CD1c-positive myeloid dendritic cell (primary cell): ENCODE measurements around the gene RSF1.

Source experiments
- DNase-seq: peaks from one replicate; pipeline ENCODE4 v3.0.0-alpha.2; 2016; ENCODE audit errors: extremely low spot score

The RSF1 gene

DNA sequence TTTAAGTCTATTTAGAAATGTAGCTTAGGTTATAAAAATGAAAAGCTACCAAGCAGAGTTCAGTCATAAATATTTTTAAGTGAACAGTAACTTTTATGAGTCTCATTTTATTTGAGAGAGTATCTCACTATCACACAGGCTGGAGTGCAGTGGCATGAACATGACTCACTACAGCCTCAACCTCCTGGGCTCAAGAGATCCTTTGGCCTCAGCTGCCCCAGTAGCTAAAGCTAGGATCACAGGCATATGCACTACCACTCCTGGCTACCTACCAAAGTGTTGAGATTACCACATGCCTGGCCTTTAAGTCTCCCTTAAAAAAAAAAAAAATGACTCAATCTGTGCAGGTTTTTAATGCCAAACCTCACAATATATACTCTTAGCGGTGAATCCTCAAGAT lies 148.3 kb downstream of the RSF1 start:
- no peak for DNase-seq

DNA sequence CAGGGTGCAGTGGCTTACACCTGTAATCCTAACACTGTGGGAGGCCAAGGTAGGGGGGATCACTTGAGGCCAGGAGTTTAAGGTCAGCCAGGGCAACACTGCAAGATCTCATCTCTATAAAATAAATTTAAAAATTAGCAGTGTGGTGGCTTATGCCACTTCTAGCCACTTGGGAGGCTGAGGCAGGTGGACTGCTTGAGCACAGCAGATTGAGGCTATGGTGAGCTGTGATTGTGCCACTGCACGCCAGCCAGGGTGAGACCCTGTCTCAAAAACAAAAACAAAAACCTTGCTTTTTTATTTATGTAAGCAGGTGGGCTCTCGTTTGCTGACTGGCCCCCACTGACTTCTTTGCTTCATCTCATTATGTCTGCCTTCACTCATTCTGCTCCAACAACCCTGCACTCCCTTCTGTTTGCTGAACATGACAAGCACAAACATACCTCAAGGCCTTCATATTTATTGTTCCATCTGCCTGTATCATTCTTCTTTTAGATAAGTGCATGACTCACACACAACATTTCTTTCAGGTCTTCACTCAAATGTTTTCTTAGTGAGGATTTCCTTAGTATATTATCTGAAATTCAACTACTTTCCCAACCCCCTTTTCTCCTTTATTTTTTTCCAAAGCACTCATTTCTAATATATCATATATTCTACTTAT lies 150.5 kb downstream of the RSF1 start:
- DNase-seq, result no peak

DNA sequence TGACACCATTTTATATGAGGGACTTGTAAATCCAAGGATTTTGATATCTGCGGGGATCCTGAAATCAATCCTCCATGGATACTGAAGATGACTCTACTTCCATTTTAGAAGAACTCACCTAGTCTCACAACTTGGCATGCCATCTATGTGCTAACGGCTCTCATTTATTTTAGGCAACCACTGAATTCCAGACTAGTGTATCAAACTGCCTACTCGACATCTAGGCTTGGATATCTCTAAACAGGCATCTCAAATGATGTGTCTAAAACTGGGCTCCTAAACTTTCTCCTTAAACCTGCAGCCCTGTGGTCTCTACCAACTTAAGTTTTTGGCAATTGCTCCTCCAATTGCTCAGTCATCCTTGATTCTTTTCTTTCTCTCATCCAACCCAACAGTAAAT lies 151.8 kb downstream of the RSF1 start:
- no peak for DNase-seq

DNA sequence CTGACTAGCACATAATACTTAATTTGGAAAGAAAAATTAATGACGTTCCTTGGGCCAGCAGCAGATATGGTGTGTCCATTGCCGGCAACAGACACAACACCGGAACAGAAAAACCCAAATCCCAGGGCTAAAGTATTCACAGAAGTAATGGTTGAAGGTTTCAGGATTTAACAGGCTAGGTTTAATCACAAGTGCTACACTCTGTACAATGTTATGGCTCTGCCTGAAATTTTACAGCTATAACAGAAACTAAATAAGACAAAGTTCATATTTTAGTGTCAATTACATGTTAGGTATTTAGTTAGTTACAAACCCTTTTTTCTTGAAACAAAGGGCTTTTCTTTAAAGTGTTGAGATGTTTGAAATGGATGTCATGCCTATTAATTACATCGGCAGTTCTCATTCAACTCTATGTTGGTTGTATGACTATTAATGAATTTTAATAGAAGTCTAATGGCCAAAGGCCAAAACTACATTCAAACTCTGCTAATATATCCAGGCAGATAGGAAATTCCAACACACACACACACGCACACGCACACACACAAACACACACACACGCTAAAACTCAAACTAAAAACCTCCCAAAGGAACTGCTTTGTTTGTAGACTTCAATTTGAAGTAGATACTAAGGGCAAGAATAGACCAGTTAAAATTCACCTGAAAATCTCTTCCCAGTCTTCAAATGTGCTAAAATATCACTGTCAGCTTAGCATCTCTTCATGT lies 155.1 kb downstream of the RSF1 start:
- DNase-seq, result no peak

DNA sequence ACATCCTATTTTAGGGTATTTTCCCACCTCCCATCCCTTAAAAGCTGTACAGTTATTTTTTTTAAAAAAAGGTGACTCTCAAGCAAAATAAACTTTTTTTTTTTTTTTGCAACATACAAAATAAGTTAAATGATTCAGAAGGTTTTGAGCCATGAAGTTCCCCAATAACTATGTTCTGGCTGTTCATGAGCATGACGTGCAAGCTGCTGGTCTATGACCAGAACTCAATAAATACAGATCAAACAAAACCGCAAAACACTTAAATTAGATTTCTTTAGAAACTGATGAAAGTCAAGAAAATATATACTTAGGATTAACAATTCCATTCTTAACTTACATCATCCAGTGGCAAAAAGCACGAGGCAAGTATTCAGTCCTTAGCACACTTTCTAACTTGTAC lies 158.9 kb downstream of the RSF1 start:
- no peak for DNase-seq

DNA sequence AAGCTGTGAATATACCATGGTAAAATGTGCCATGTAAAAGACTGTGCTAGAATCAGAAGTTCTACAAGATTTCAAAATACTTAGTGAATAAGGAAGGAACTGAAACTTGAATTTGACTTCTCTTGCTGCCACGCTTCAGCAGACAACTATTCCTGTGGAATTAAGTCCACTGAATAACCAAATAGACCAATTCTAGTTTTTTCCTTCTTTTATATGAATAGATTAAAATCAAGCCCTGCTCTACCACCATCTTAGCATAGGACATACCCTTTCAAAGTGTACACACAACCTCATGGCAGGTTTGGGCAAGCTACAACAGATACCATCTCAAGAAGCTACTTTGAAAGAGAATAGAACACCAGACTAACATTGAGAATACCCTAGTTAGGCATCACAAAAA lies 159.6 kb downstream of the RSF1 start:
- peak; percentile 44 for DNase-seq

DNA sequence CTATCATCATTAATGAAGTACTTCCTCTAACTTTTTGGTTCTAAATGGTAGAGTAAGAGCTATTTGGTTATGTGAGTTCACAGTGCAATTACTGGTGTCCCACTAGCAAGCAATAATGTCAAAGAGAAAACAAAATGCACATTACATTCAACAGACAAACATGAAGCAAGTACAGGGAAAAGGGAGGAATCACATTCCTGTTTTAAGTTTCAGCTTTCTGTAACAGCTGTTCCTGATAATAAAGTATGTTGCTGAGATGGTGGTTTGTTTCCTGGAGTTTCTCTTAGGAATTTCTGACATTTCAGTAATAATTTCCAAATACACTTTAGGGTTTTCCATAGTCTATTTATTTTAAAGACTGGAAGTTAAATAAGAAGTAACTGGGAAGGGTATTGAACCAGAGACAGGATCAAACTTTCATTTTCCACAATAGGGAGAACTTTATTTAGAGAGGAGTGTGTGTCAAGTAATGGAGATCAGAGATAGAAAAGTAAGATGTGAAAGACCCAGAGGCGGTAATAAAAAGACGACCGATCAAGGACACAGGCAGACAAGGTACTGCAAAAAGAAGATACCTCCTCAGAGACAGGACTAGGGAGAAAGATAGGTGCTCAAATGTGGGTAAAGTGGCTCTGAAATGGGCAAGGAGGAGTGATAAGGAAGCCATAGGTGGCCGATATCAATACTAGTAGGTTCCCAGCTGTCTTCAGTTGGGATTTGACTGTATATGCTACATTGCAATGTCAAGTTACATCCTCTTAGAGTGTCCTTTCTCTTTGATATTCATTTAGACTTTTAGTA lies 162.1 kb downstream of the RSF1 start:
- DNase-seq, result no peak

DNA sequence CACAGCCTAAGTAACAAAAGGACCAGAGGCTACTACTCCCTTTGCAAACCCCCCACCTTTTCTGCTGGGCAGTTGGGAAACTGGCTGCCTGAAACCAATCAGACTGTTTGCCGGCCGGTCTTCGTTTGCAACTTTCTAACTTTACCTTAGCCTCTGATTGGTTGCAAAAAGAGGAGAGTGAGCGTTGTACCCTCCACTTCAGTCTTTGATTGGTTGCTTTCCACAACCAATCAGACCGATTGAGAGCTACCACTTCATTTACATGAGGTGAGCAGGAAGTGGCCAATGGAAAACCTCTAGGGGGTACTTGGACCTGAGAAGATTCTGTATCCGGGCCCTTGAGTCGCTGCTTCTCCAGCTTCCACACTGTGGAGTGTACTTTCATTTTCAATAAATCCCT lies 164.2 kb downstream of the RSF1 start:
- no peak for DNase-seq

DNA sequence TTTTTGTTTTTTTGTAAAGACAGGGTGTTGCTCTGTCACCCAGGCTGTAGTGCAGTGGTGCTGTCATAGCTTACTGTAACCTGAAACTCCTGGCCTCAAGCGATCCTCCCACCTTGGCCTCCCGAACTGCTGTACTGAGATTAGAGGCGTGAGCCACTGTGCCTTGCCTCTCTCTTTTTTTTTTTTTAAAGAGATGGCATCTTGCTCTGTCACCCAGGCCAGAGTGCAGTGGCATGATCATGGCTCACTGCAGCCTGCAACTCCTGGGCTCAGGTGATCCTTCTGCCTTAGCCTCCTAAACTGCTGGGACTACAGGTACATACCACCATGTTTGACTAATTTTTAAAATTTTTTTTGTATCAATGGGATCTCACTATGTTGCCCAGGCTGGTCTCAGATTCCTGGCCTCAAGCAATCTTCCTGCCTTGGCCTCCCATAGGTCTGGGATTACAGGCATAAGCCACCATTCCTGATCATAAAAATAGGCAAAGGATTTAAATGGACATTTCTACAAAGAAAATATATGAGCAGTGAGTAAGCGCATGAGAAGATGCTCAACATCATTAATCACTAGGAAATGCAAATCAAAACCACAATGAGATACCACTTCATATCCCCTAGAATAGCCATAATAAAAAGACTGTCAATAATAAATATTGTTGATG lies 165.6 kb downstream of the RSF1 start:
- no peak for DNase-seq

DNA sequence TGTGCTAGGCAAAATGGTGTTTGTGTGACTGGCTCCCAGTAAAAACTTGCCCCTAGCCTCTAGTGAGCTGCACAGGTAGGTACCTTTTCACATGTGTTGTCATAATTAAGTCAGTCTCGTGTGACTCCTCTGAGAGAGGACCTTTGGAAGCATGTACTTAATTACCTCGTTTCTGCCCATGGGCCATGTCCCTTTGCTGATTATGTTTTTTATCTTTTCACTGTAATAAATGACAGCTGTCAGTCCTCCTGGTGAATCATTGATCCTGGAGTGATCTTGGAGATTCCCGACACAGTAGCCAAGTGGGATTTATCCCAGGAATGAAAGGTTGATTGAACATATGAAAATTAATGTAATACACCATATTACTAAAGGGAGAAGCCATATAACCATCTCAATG lies 170.4 kb downstream of the RSF1 start:
- DNase-seq, result no peak

DNA sequence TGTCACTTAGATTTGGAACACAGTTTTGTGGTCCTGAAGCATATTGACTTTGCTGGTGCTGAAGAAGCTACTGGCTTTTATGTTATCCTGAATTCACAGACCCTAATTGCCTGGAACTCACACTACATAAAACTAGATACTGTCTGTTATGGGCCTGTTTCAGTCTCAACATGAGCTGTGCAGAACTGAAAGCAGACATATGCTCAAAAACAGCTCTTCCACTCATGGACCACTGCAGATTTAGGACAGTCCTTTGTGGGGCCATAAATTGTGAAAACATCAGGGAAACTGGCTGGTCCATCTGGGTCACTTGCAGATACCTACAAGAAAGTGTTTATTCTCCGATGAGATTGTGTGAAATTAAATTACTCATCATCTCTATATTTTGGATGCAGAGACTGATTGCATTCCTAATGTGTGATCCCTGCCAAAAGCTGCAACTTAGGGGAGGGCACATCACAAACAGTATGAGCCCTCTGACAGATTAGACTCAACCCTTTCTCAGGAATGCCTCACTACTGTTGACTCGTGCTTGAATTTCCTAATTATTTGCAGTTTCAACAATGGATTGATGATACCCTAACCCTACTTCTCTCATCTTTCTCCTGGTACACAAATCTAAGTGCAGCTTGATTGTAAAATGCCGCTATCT lies 172.7 kb downstream of the RSF1 start:
- DNase-seq, result no peak

DNA sequence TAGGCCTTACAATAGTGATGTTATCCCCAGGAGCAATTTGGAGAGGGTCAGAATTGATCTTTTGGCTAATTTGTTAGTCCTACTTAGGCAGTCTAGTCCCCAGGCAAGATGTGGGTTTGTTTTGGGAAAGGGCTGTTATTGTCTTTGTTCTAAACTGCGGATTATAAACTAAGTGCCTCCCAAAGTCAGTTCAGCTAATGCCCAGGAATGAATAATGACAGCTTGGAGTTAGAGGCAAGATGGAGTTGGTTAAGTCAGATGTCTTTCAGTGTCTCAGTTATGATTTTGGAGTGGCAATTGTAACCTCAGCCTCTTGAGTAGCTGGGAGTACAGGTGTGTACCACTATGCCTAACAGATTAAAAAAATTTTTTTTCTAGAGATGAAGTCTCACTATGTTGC lies 175.6 kb downstream of the RSF1 start:
- DNase-seq, result no peak

DNA sequence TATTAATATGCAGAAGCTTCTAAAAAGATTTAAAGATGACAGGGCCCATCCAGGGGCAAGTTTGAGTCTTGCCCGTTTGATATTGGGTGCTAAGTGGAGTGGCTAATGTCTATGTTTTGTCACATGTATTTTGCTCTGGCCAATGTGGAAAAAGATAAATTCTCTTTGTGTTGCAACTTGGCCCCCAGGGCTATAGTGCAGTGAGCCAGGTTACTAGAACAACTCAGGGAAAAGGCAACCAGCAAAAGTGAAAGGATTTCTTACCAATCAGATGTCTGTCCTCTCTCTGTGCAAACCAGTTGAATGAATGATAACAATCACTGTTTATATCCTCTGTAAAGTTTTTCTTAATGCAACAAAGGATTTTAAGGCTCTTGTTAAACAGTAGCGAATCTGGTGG lies 178.3 kb downstream of the RSF1 start:
- DNase-seq, result no peak

DNA sequence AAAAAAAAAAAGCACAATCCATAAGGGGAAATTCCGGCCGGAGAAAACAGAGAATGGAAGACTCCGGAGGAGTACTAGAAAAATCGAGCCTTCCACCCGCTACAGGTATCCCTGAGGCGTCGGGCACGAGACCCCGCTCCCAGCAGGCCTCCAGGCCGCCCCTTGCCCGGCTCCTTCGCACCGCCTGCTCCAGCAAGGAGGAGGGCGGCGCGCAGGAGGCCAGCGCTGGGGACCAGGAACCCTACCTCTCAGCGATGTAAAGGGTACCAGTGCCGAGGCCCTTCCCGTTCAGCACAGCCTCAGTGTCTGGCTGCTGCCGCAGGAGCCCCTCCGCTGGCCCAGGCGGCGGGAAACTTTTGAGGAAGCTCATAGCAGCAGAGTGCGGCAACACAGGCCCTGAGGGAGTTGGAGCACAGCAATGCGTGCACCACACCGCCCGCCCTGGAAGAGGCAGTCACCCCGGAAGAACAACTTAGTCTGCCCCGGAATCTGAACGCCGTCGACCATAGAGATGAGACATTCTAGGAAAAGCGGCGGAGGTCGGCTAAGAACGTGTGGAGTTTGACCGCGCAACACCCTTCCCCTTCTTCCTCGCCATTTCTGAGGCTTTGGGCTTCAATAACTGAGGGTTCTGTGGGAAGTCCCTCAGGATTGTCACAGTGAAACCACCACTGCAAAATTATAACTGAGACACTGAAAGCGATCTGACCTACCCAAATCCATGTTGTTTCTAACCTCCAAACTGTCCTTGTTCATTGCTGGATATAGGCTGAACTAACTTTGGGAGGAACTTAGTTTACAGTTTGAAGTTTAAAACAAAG lies 183.0 kb downstream of the RSF1 start, which contains the start of gene CLNS1A:
Gene CLNS1A, minus strand, starts transcription at position 450 of the 821 bp plus-strand sequence. Its CDS starts 80 bp downstream, at position 370.
- peak; percentile 90 for DNase-seq

DNA sequence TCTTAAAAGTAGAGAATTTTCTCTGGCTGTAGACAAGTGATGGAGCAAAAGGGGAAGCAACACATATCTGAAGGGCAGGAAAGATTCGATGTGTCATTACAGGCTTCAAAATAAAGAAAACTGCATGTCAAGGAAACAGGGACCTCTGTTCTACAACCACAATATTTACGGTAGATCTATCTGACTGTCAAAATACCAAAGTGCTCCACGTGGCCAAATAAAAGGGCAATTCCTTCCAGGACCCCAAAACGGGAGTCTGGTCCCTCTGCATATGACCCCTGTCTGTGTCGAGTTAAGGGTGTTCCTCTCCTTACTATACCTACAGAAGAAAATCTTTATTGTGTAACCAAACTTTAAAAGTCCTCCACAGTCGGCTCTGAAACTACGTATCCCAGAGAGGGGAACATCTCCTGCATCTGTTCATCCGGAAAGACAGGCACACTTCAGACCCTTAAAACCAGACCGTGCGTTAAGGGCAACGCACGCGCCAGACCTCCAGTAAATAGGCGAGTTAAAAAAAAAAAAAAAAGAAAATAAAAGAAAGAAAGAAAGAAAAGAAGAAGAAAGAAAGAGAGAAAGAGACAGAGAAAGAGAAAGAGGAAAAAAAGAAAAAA lies 183.7 kb downstream of the RSF1 start:
- DNase-seq, result peak; percentile 42

DNA sequence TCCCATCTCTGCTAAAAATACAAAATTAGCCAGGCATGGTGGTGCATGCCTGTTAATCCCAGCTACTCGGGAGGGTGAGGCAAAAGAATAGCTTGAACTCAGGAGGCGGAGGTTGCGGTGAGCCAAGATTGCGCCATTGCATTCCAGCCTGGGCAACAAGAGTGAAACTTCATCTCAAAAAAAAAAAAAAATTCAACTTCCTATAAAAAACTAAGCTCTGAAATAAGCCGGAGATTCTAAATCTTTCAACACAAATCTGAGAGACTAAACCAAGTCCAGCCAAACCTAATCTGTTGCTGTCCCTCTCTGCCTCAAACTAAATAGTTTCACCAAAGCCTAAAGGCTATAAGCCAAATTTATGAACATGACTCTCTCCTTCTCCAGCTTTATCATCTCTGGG lies 186.6 kb downstream of the RSF1 start:
- DNase-seq, result peak; percentile 51

DNA sequence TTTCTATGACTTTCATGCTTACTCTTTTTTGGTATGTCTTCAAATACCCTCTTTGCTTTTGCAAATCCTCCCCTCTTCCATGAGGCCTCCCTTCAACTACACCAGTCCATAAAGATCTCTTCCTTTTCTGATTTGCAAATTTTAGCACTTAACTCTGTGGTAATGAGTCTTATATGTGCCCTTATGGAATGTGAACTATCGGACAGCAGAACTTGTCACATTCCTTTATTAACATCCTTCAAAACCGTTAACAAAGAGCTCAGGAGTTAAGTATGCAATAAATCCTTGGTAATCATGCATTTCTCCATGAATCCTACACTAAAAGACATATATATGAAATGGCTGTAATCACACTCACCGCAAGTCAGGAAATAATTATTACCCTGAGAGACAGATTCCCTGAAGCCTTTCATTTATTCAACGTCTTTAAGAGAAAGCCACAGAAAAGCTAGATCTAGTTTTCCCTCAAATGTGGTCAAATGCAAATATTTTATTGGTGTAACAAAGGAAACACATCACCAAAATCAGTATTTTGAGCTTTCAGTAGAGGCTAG lies 190.3 kb downstream of the RSF1 start:
- no peak for DNase-seq

DNA sequence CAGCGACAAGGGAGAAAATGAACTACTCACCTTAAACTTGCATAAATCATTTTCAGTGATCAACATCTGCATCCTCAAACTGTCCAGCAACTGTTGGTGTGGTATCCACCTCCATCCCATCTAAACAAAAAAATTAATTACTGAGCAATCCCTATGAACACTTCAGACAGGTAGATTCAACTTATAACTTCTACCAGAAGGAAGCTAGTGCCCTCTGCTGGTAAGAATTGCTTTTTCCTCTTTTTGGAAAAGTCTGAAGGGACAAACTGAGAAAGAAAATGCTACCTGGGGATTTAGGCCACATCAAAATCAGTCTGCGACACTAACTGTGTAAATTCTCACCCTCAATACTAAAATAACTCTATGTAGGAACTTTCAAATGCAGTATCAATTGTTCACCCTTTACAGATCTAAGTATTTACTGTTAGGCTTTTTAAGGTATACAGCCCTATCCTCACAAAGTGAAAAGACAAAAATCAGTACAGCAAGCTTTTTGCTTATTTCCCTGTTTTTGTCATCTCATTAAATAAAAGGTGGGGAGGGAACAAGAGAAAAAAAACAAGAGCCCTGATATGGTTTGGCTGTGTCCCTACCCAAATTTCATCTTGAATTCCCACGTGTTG lies 200.8 kb downstream of the RSF1 start:
- peak; percentile 58 for DNase-seq

DNA sequence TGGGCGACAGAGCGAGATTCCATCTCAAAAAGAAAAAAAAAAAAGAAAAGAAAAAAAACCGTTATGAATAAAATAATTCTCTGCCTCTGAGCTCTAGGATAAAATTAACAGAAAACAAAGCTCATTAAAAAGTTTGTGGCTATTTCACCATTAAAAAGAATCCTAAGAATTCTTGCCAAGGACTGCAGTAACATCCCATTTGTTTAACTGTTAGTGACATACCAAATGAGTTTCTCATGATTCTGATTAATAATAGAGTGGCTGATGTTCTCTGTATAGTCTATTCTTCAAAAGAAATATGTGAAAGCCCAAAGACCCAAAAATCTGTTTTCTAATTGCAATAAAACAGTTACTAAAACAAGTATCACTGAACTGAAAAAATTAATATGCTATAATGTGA lies 202.6 kb downstream of the RSF1 start:
- DNase-seq, result no peak

DNA sequence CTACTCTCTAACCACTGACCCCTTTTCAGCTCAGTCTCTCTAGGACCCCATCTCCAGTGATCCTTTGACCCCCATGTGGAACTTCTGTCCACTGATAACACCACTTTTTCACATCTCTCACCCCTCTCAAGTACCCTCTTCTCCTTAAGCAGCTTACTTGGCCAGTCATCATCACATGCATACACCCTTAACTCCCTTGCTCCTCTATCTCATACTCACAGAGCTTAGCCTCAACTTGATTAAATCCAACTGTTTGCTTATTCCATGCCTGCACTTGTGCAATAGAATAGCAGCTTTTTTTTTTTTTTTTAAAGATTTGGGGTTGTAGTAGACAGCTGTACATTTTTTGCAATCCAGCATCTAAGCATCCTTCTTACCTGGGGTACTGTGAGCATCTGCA lies 208.6 kb downstream of the RSF1 start:
- no peak for DNase-seq
